ENCODE results near the gene SLC16A1.
"Not testable (repeated sequence)": the region's sequence is repeated elsewhere in the genome, so short reads cannot be mapped to it uniquely, and the experiment has no call there.

Gene SLC16A1

GRCh38 chr1:112983537-112984131 lies 27.6 kb upstream of the SLC16A1 start:
- Mint-ChIP-seq H3K4me1 (peaks cover 18% of the 10 kb centered on the region), H3K36me3 (no peaks in the 10 kb centered on the region), H3K4me3 (peak overlapping the region; percentile 51), H3K27ac (peak overlapping the region; percentile 80), H3K27me3 (no peaks in the 10 kb centered on the region), H3K9me3 (no peaks in the 10 kb centered on the region)
- ATAC-seq (ENCODE audit: low read depth) (peak; percentile 86), DNase-seq (ENCODE audit: low spot score in 2 of 2) (peak in 1 of 2 donors; percentile 9)

DNA sequence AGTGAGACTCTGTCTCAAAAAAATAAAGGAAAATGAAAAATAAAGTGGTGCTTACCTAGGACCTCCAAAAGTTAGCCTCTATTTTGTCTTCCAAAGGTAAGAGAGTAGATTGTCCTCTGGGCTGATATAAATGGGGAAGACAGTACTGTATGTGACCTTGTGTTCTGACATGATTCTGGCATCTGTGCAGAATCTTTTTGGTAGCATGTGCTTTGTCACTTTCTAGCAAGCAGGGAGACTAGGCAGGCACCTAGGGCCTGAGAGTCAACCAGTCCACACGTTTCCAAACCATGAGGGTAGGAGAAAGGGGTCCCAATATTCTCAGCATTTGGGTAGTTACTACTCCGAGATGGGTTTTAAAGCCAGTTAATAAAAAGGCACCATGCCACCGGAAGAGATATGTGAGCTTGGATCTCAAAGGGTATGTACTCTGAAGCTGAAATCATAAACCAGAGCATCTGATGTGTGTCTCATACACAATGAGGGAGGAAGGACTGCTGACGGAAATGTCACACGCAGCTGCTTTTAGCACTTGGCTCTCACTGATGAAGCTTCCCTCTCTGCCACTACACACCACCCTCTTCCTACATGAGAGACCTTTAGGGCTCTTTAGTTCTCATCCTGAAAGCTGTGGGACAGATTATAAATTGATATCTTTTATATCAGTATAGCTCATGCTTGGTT lies 27.0 kb upstream of the SLC16A1 start:
- Mint-ChIP-seq H3K4me1 (peaks cover 18% of the 10 kb centered on the region), H3K36me3 (no peaks in the 10 kb centered on the region), H3K4me3 (peak overlapping the region; percentile 35), H3K9me3 (no peaks in the 10 kb centered on the region), H3K27me3 (no peaks in the 10 kb centered on the region), H3K27ac (peak overlapping the region; percentile 86)
- DNase-seq (ENCODE audit: low spot score in 2 of 2) (peak in 1 of 2 donors; percentile 12), ATAC-seq (ENCODE audit: low read depth) (peak; percentile 78)

- no peaks in the 10 kb centered on the region for H3K27me3 Mint-ChIP-seq
- H3K9me3 Mint-ChIP-seq = no peaks in the 10 kb centered on the region
- no peak for DNase-seq (ENCODE audit: low spot score in 2 of 2)
- no peak for ATAC-seq (ENCODE audit: low read depth)
- H3K4me3 Mint-ChIP-seq = no peak overlapping the region
- H3K36me3 Mint-ChIP-seq = no peaks in the 10 kb centered on the region
- H3K4me1 Mint-ChIP-seq = peaks cover 18% of the 10 kb centered on the region
- peak overlapping the region; percentile 86 for H3K27ac Mint-ChIP-seq
Measured at GRCh38 chr1:112982328-112982727, 26.3 kb upstream of the SLC16A1 start.

GRCh38 chr1:112981834-112982233 lies 25.8 kb upstream of the SLC16A1 start:
- H3K4me1 Mint-ChIP-seq = peaks cover 18% of the 10 kb centered on the region
- not testable (repeated sequence) for H3K36me3 Mint-ChIP-seq; H3K27me3 Mint-ChIP-seq; DNase-seq (ENCODE audit: low spot score in 2 of 2); H3K9me3 Mint-ChIP-seq; ATAC-seq (ENCODE audit: low read depth); H3K27ac Mint-ChIP-seq; H3K4me3 Mint-ChIP-seq

- Mint-ChIP-seq H3K27me3 (no peaks in the 10 kb centered on the region), H3K4me1 (peaks cover 18% of the 10 kb centered on the region), H3K27ac (no peak overlapping the region), H3K36me3 (no peaks in the 10 kb centered on the region), H3K9me3 (no peaks in the 10 kb centered on the region), H3K4me3 (no peak overlapping the region)
- DNase-seq (ENCODE audit: low spot score in 2 of 2) (no peak), ATAC-seq (ENCODE audit: low read depth) (no peak)
Measured at GRCh38 chr1:112981426-112981825, 25.4 kb upstream of the SLC16A1 start.

GRCh38 chr1:112975336-112975735 lies 19.3 kb upstream of the SLC16A1 start:
- peaks cover 12% of the 10 kb centered on the region for H3K36me3 Mint-ChIP-seq

DNA sequence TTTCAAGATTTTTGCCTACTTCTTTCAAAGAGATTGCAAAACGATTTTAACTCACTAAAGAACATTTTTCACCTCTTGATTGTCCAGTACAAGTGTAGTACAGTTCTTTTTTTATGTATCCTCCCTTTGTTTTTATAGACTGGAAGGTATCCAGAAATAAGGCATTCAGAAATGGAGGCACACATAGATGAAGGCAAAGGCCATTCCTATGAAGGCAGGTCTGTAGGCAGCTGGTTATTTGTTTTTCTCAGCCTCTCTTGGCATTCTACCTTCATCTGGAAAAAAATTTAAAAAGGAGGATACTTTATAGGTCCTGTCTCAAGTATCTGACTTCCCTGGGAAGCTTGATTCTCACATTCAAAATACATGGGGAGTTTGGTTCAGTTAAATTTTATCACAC lies 18.6 kb upstream of the SLC16A1 start:
- Mint-ChIP-seq H3K27me3 (no peaks in the 10 kb centered on the region), H3K9me3 (no peaks in the 10 kb centered on the region), H3K36me3 (peaks cover 15% of the 10 kb centered on the region), H3K4me3 (no peak overlapping the region), H3K4me1 (no peaks in the 10 kb centered on the region), H3K27ac (no peak overlapping the region)
- DNase-seq (ENCODE audit: low spot score in 2 of 2) (no peak), ATAC-seq (ENCODE audit: low read depth) (no peak)

More at GRCh38 chr1:112975336-112975735, 19.3 kb upstream of the SLC16A1 start:
- Mint-ChIP-seq H3K4me3 (no peak overlapping the region), H3K27me3 (no peaks in the 10 kb centered on the region), H3K27ac (no peak overlapping the region), H3K9me3 (no peaks in the 10 kb centered on the region), H3K4me1 (no peaks in the 10 kb centered on the region)
- ATAC-seq (ENCODE audit: low read depth) = no peak
- no peak for DNase-seq (ENCODE audit: low spot score in 2 of 2)

- H3K9me3 Mint-ChIP-seq = no peaks in the 10 kb centered on the region
- H3K27ac Mint-ChIP-seq = no peak overlapping the region
- no peaks in the 10 kb centered on the region for H3K27me3 Mint-ChIP-seq
- DNase-seq (ENCODE audit: low spot score in 2 of 2) = no peak
- H3K36me3 Mint-ChIP-seq = peaks cover 15% of the 10 kb centered on the region
- H3K4me3 Mint-ChIP-seq = no peak overlapping the region
- no peaks in the 10 kb centered on the region for H3K4me1 Mint-ChIP-seq
- no peak for ATAC-seq (ENCODE audit: low read depth)
Measured at GRCh38 chr1:112973788-112974187, 17.8 kb upstream of the SLC16A1 start.

GRCh38 chr1:112971006-112971405 lies 15.0 kb upstream of the SLC16A1 start:
- no peak for DNase-seq (ENCODE audit: low spot score in 2 of 2)
- no peak for ATAC-seq (ENCODE audit: low read depth)
- Mint-ChIP-seq H3K4me3 (no peak overlapping the region), H3K27ac (no peak overlapping the region), H3K36me3 (peaks cover 26% of the 10 kb centered on the region), H3K27me3 (no peaks in the 10 kb centered on the region), H3K9me3 (no peaks in the 10 kb centered on the region), H3K4me1 (no peaks in the 10 kb centered on the region)

- ATAC-seq (ENCODE audit: low read depth) = no peak
- H3K36me3 Mint-ChIP-seq = peaks cover 41% of the 10 kb centered on the region
- no peak overlapping the region for H3K4me3 Mint-ChIP-seq
- peaks cover 1% of the 10 kb centered on the region for H3K9me3 Mint-ChIP-seq
- no peaks in the 10 kb centered on the region for H3K27me3 Mint-ChIP-seq
- DNase-seq (ENCODE audit: low spot score in 2 of 2) = no peak
- H3K4me1 Mint-ChIP-seq = peaks cover 18% of the 10 kb centered on the region
- no peak overlapping the region for H3K27ac Mint-ChIP-seq
Measured at GRCh38 chr1:112964347-112964746, 8.4 kb upstream of the SLC16A1 start.

GRCh38 chr1:112961072-112961471 lies 5.1 kb upstream of the SLC16A1 start:
- H3K9me3 Mint-ChIP-seq = peaks cover 1% of the 10 kb centered on the region
- DNase-seq (ENCODE audit: low spot score in 2 of 2) (no peak), ATAC-seq (ENCODE audit: low read depth) (no peak)
- no peak overlapping the region for H3K4me3 Mint-ChIP-seq
- H3K27ac Mint-ChIP-seq = no peak overlapping the region
- H3K4me1 Mint-ChIP-seq = peaks cover 27% of the 10 kb centered on the region
- peaks cover 28% of the 10 kb centered on the region for H3K36me3 Mint-ChIP-seq
- no peaks in the 10 kb centered on the region for H3K27me3 Mint-ChIP-seq

- Mint-ChIP-seq H3K4me1 (peaks cover 27% of the 10 kb centered on the region), H3K36me3 (peaks cover 24% of the 10 kb centered on the region), H3K27ac (no peak overlapping the region), H3K27me3 (no peaks in the 10 kb centered on the region), H3K9me3 (peaks cover 1% of the 10 kb centered on the region), H3K4me3 (no peak overlapping the region)
- DNase-seq (ENCODE audit: low spot score in 2 of 2) (no peak), ATAC-seq (ENCODE audit: low read depth) (no peak)
Measured at GRCh38 chr1:112960384-112960783, 4.4 kb upstream of the SLC16A1 start.

DNA sequence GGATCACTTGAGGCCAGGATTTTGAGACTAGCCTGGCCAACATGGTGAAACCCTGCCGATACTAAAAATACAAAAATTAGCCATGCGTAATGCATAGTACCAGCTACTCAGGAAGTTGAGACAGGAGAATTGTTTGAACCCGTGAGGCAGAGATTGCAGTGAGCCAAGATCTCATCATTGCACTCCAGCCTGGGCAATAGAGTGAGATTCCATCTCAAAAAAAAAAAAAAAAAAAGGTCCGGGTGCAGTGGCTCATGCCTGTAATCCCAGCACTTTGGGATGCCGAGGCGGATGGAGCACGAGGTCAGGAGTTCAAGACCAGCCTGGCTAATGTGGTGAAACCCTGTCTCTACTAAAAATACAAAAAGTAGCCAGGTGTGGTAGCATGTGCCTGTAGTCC lies 2.2 kb upstream of the SLC16A1 start:
- ATAC-seq (ENCODE audit: low read depth); H3K9me3 Mint-ChIP-seq; H3K27ac Mint-ChIP-seq; H3K27me3 Mint-ChIP-seq; DNase-seq (ENCODE audit: low spot score in 2 of 2): not testable (repeated sequence)
- peaks cover 18% of the 10 kb centered on the region for H3K36me3 Mint-ChIP-seq
- H3K4me1 Mint-ChIP-seq = peaks cover 29% of the 10 kb centered on the region
- peak overlapping the region; percentile 12 for H3K4me3 Mint-ChIP-seq

GRCh38 chr1:112957133-112957812 lies 1.3 kb upstream of the SLC16A1 start:
- Mint-ChIP-seq H3K36me3 (peaks cover 13% of the 10 kb centered on the region), H3K4me1 (peaks cover 27% of the 10 kb centered on the region), H3K9me3 (peaks cover 1% of the 10 kb centered on the region), H3K27ac (peak overlapping the region; percentile 90), H3K4me3 (peak overlapping the region; percentile 100), H3K27me3 (no peaks in the 10 kb centered on the region)
- DNase-seq (ENCODE audit: low spot score in 2 of 2) = peak; percentile 44 to 52
- ATAC-seq (ENCODE audit: low read depth) = peak; percentile 58

All from memory B cell (primary cell).